K562 (cell line): ENCODE measurements around the gene PBXIP1. TPM values are rescaled to one million over a fixed set of nuclear protein-coding genes. Genes with fewer than 3 reads are reported as not detected.

ENCODE experiments used
- ADNP ChIP-seq: fragments of 200-800 bp; sonication (Bioruptor generic); IDR thresholded peaks from 2 replicates; pipeline ENCODE4 v1.6.1; 2016; ENCODE audit warnings: missing genetic modification characterization, missing compliant biosample characterization
- CREB3L1 ChIP-seq: fragments of 450-650 bp; IDR thresholded peaks from 2 replicates; pipeline ENCODE4 v1.6.1; 2014; ENCODE audit warnings: low read depth, mild to moderate bottlenecking, moderate library complexity, borderline replicate concordance
- CTBP1 ChIP-seq: fragments of 450-650 bp; IDR thresholded peaks from 2 replicates; pipeline ENCODE4 v1.6.1; 2016; ENCODE audit warnings: borderline replicate concordance
- E2F6 ChIP-seq, 2 experiments: IDR thresholded peaks; 2 replicates each; pipeline ENCODE4 v1.6.1; 2011; ENCODE audit warnings: borderline replicate concordance in 1 of 2, control low read depth in 1 of 2, low read depth in 1 of 2, low read length in 1 of 2, mild to moderate bottlenecking in 1 of 2, mixed read lengths in 1 of 2, moderate library complexity in 1 of 2; ENCODE audit not compliant: insufficient read depth in 1 of 2, insufficient read length in 1 of 2, poor library complexity in 1 of 2, severe bottlenecking in 1 of 2; ENCODE audit errors: extremely low read depth in 1 of 2
- ELF4 ChIP-seq: fragments of 450-650 bp; formaldehyde crosslinking; IDR thresholded peaks from 2 replicates; pipeline ENCODE4 v1.4.0; 2022; ENCODE audit warnings: missing genetic modification characterization
- HDAC3 ChIP-seq: fragments of 450-650 bp; IDR thresholded peaks from 2 replicates; pipeline ENCODE4 v1.6.1; 2018; ENCODE audit warnings: borderline replicate concordance, mild to moderate bottlenecking, moderate library complexity; ENCODE audit not compliant: partially characterized antibody
- HES1 ChIP-seq: fragments of 450-650 bp; IDR thresholded peaks from 2 replicates; pipeline ENCODE4 v1.6.1; 2016; ENCODE audit warnings: low read depth, mild to moderate bottlenecking, moderate library complexity
- NFYB ChIP-seq: IDR thresholded peaks from 2 replicates; pipeline ENCODE4 v1.6.1; 2011; ENCODE audit warnings: mild to moderate bottlenecking, moderate library complexity; ENCODE audit not compliant: insufficient read length; ENCODE audit errors: extremely low read depth
- PREB ChIP-seq: sonication (generic); formaldehyde crosslinking; IDR thresholded peaks from 2 replicates; pipeline ENCODE4 v1.8.1; 2023; ENCODE audit warnings: mild to moderate bottlenecking, missing genetic modification reagents
- TFAP4 ChIP-seq: sonication (generic); formaldehyde crosslinking; IDR thresholded peaks from 2 replicates; pipeline ENCODE4 v1.8.0; 2022; ENCODE audit warnings: missing genetic modification reagents, mild to moderate bottlenecking, moderate library complexity, borderline replicate concordance
- polyA plus RNA-seq, 8 experiments: library from polyadenylated mRNA; depleted of rRNA in 4 of 8; stranded (reverse) in 5 of 8; unstranded in 3 of 8; fragments of >200 nt; fragmentation: Nextera tagmentation in 2 of 8; fragmentation: Illumina TruSeq in 1 of 8; extraction: Ambion mirVana in 2 of 8; extraction: Trizol in 1 of 8; gene quantifications; 2 replicates each; pipeline versions ENCODE4 v1.2.1 to v1.2.3, GENCODE V29; 2011 to 2014; ENCODE audit warnings: inconsistent platforms in 1 of 8, missing spikeins in 1 of 8
- total RNA-seq, 7 experiments: library from RNA; depleted of rRNA in 6 of 7; stranded (reverse); fragments of >200 nt in 6 of 7; fragmentation: Illumina TruSeq in 2 of 7; extraction: Trizol in 2 of 7; gene quantifications; 2 replicates each; pipeline versions ENCODE4 v1.2.1 to v1.2.3, GENCODE V29; 2011 to 2021; ENCODE audit warnings: low replicate concordance in 1 of 7
- TF ChIP-seq, protein P1 (sequence below): fragments of 450-650 bp; IDR thresholded peaks from 2 replicates; pipeline ENCODE4 v1.7.1; 2018; ENCODE audit warnings: mild to moderate bottlenecking, low read depth; ENCODE audit not compliant: partially characterized antibody
- TF ChIP-seq, protein P2 (sequence below): fragments of 450-650 bp; IDR thresholded peaks from 2 replicates; pipeline ENCODE4 v1.6.1; 2017; ENCODE audit warnings: mild to moderate bottlenecking, moderate library complexity

PBXIP1 gene
- total and polyA plus RNA-seq, 9 of the 15 experiments (the other 6 are each of a cell fraction or from before 2014, with no cell fraction given): 0.13 to 8.3 (median 5.8) TPM

GRCh38 chr1:154937085-154937987, 18.6 kb downstream of the PBXIP1 start (continued):
- TF ChIP-seq CREB3L1: 0 out of 2 replicates have a peak, but pooled peaks have one; percentile 26
- no peak for TF ChIP-seq NFYB
- no peak for TF ChIP-seq E2F6 (IDR thresholded peaks at IDR 0.05; ENCODE audit: borderline replicate concordance in 1 of 2, extremely low read depth in 1 of 2, insufficient read depth in 1 of 2, insufficient read length in 1 of 2, low read depth in 1 of 2, low read length in 1 of 2, poor library complexity in 1 of 2, severe bottlenecking in 1 of 2)
- 0 out of 2 replicates have a peak, but pooled peaks have one; percentile 68 for TF ChIP-seq HES1
- no peak for TF ChIP-seq HDAC3
- 0 out of 2 replicates have a peak, but pooled peaks have one; percentile 72 for TF ChIP-seq TFAP4
- TF ChIP-seq PREB (CRISPR knock-in tag): no peak
- no peak for TF ChIP-seq ELF4 (CRISPR knock-in tag)
- peak; percentile 67 for TF ChIP-seq CTBP1
- TF ChIP-seq, protein P1, sequence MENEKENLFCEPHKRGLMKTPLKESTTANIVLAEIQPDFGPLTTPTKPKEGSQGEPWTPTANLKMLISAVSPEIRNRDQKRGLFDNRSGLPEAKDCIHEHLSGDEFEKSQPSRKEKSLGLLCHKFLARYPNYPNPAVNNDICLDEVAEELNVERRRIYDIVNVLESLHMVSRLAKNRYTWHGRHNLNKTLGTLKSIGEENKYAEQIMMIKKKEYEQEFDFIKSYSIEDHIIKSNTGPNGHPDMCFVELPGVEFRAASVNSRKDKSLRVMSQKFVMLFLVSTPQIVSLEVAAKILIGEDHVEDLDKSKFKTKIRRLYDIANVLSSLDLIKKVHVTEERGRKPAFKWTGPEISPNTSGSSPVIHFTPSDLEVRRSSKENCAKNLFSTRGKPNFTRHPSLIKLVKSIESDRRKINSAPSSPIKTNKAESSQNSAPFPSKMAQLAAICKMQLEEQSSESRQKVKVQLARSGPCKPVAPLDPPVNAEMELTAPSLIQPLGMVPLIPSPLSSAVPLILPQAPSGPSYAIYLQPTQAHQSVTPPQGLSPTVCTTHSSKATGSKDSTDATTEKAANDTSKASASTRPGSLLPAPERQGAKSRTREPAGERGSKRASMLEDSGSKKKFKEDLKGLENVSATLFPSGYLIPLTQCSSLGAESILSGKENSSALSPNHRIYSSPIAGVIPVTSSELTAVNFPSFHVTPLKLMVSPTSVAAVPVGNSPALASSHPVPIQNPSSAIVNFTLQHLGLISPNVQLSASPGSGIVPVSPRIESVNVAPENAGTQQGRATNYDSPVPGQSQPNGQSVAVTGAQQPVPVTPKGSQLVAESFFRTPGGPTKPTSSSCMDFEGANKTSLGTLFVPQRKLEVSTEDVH: no peak
- TF ChIP-seq, protein P2, sequence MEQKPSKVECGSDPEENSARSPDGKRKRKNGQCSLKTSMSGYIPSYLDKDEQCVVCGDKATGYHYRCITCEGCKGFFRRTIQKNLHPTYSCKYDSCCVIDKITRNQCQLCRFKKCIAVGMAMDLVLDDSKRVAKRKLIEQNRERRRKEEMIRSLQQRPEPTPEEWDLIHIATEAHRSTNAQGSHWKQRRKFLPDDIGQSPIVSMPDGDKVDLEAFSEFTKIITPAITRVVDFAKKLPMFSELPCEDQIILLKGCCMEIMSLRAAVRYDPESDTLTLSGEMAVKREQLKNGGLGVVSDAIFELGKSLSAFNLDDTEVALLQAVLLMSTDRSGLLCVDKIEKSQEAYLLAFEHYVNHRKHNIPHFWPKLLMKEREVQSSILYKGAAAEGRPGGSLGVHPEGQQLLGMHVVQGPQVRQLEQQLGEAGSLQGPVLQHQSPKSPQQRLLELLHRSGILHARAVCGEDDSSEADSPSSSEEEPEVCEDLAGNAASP: no peak
- no peak for TF ChIP-seq ADNP (tag)
